Neural progenitor cell (in vitro differentiated cells): Measurements from ENCODE around the gene TCTN3. TPM values are rescaled to one million over a fixed set of nuclear protein-coding genes. Genes with fewer than 3 reads are reported as not detected.

ENCODE experiments used
- DNase-seq: peaks from one replicate; pipeline ENCODE4 v3.0.0-alpha.2; 2016; ENCODE audit warnings: low spot score
- H2AFZ ChIP-seq: fragments of 200-600 bp; sonication (generic); replicated peaks from 2 replicates; pipeline ENCODE4 v1.6.1; 2016; ENCODE audit warnings: antibody characterized with exemption
- H3F3A ChIP-seq: fragments of 200-600 bp; sonication (generic); 2 replicates; pipeline ENCODE4 v1.6.1; 2016; ENCODE audit warnings: antibody characterized with exemption, low read depth
- H3K27ac ChIP-seq: fragments of 200-600 bp; sonication (generic); 2 replicates; pipeline ENCODE4 v1.5.1; 2016; ENCODE audit warnings: mild to moderate bottlenecking
- H3K27me3 ChIP-seq: fragments of 200-600 bp; sonication (generic); 2 replicates; pipeline ENCODE4 v1.6.1; 2016; ENCODE audit warnings: mild to moderate bottlenecking, moderate library complexity
- H3K36me3 ChIP-seq: fragments of 200-600 bp; sonication (generic); 2 replicates; pipeline ENCODE4 v1.5.1; 2016
- H3K4me1 ChIP-seq: fragments of 200-600 bp; sonication (generic); 2 replicates; pipeline ENCODE4 v1.6.1; 2016; ENCODE audit warnings: mixed run types
- H3K4me2 ChIP-seq: fragments of 200-600 bp; sonication (generic); 2 replicates; pipeline ENCODE4 v1.6.1; 2016
- H3K4me3 ChIP-seq: fragments of 200-600 bp; sonication (generic); 2 replicates; pipeline ENCODE4 v1.5.1; 2016
- H3K79me2 ChIP-seq: fragments of 200-600 bp; sonication (generic); 2 replicates; pipeline ENCODE4 v1.6.1; 2016; ENCODE audit warnings: low read depth
- H3K9ac ChIP-seq: fragments of 200-600 bp; sonication (generic); 2 replicates; pipeline ENCODE4 v1.6.1; 2016
- H3K9me3 ChIP-seq: fragments of 200-600 bp; sonication (generic); 2 replicates; pipeline ENCODE4 v1.5.1; 2016; ENCODE audit warnings: low read depth
- H4K20me1 ChIP-seq: fragments of 200-600 bp; sonication (generic); 2 replicates; pipeline ENCODE4 v1.6.1; 2016; ENCODE audit warnings: low read depth
- H3K27ac Mint-ChIP-seq: 3 replicates; pipeline ENCODE4 v1.8.0; 2021; ENCODE audit warnings: mixed read lengths
- H3K27me3 Mint-ChIP-seq: 2 replicates; pipeline ENCODE4 v1.8.0; 2022; ENCODE audit warnings: low read depth, mild to moderate bottlenecking, inconsistent platforms, moderate library complexity, mixed read lengths; ENCODE audit not compliant: insufficient read depth
- H3K36me3 Mint-ChIP-seq: 3 replicates; pipeline ENCODE4 v1.8.0; 2021; ENCODE audit warnings: mixed read lengths
- H3K4me1 Mint-ChIP-seq: 3 replicates; pipeline ENCODE4 v1.8.0; 2021; ENCODE audit warnings: mixed read lengths
- H3K4me3 Mint-ChIP-seq: 3 replicates; pipeline ENCODE4 v1.8.0; 2021; ENCODE audit warnings: mild to moderate bottlenecking, moderate library complexity, mixed read lengths
- H3K9me3 Mint-ChIP-seq: 3 replicates; pipeline ENCODE4 v1.8.0; 2020; ENCODE audit warnings: mixed read lengths
- CTCF ChIP-seq: fragments of 200-600 bp; sonication (generic); IDR thresholded peaks from 2 replicates; pipeline ENCODE4 v1.5.1; 2017; ENCODE audit warnings: antibody characterized with exemption, mild to moderate bottlenecking
- EZH2 ChIP-seq: fragments of 200-600 bp; sonication (generic); IDR thresholded peaks from 2 replicates; pipeline ENCODE4 v1.6.1; 2017; ENCODE audit warnings: antibody characterized with exemption, mild to moderate bottlenecking, moderate library complexity
- EZH2phosphoT487 ChIP-seq: fragments of 200-600 bp; sonication (generic); IDR thresholded peaks from 2 replicates; pipeline ENCODE4 v1.6.1; 2017; ENCODE audit warnings: antibody characterized with exemption
- total RNA-seq: library from RNA; depleted of rRNA; stranded (reverse); fragments of >200 nt; gene quantifications from 2 replicates; pipeline ENCODE4 v1.2.3, GENCODE V29; 2015; ENCODE audit warnings: low replicate concordance

Gene TCTN3
- total RNA-seq, 1 donor from 2014 or later = 45.9 TPM

DNA sequence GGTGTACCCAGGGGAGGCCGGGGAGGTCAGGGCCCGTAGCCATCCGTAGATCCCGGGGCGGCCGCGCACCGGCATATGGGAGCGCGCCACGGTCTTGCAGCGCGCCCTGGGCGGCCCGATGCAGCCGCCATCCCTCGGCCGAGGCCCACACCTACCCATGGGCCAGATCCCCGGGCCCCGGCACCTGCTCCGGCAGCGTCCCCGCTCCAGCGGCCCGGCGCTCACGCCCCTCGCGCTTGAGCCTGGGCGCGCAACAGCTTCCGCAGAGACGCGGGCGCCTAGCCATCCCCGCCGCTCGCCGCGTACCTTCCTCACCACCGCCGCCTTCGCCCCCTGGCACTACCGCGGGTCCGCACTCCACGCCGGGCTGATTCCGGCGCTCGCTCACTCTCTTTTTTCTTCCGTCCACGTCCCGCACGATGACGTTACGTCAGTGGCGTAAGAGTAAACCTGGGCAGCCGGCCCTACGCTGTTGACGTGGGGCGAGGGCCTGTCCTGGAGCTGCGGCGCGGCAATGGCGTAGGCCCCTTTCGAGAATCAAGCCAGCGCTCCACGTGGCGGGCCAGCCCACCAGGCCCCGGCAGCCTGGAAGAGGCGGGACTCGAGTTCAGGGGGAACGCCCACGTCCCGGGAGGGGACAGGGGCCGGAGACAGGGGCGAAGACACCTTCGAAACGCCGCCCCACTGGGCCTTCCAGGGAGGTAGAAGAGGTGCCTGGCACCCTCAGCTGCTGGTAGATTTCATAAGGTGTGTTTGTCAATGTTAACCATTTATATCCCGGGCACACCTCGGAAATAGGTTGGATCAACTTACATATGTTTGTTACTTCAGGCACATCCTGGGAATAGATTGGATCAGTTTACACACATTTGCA, 37.2 kb downstream of the TCTN3 start, which contains the start of gene ALDH18A1:
Gene ALDH18A1 (minus strand): TSS at position 421 of the 874 bp plus-strand sequence. CDS start 3,334 bp downstream, outside the sequence.
- H3K4me1 Mint-ChIP-seq = peaks cover 13% of the 10 kb centered on the region
- H4K20me1 ChIP-seq = peaks cover 5% of the 10 kb centered on the region

GRCh38 chr10:95655571-95656290, 38.0 kb downstream of the TCTN3 start:
- no peaks in the 10 kb centered on the region for H3K9me3 ChIP-seq
- H3K4me3 ChIP-seq = peak overlapping the region; percentile 85
- H3K4me1 Mint-ChIP-seq = peaks cover 13% of the 10 kb centered on the region
- peaks cover 10% of the 10 kb centered on the region for H3K9me3 Mint-ChIP-seq
- peak overlapping the region; percentile 59 for H3K9ac ChIP-seq
- no peaks in the 10 kb centered on the region for H3F3A ChIP-seq
- H3K79me2 ChIP-seq = peaks cover 33% of the 10 kb centered on the region
- no peak overlapping the region for H3K27ac ChIP-seq
- peaks cover 27% of the 10 kb centered on the region for H3K36me3 Mint-ChIP-seq
- peaks cover 10% of the 10 kb centered on the region for H3K36me3 ChIP-seq
- peaks cover 2% of the 10 kb centered on the region for H3K27me3 Mint-ChIP-seq
- H3K27ac Mint-ChIP-seq = peak overlapping the region; percentile 69
- no peaks in the 10 kb centered on the region for H3K27me3 ChIP-seq
- DNase-seq = peak; percentile 47
- TF ChIP-seq CTCF = no peak
- TF ChIP-seq EZH2phosphoT487 = no peak
- no peak for TF ChIP-seq EZH2
- peak overlapping the region; percentile 85 for H3K4me2 ChIP-seq
- H4K20me1 ChIP-seq = peaks cover 5% of the 10 kb centered on the region
- H3K4me3 Mint-ChIP-seq = peak overlapping the region; percentile 100
- peak overlapping the region; percentile 75 for H2AFZ ChIP-seq
- H3K4me1 ChIP-seq = peaks cover 12% of the 10 kb centered on the region

More for the DNA sequence above, 37.2 kb downstream of the TCTN3 start, which contains the start of gene ALDH18A1:
- no peaks in the 10 kb centered on the region for H3F3A ChIP-seq
- DNase-seq = peak; percentile 94
- H3K36me3 Mint-ChIP-seq = peaks cover 21% of the 10 kb centered on the region
- H3K4me2 ChIP-seq = peak within 1 kb of the TSS; percentile 85
- H3K9ac ChIP-seq = peak within 1 kb of the TSS; percentile 59
- peak within 1 kb of the TSS; percentile 90 for H3K27ac Mint-ChIP-seq
- peaks cover 2% of the 10 kb centered on the region for H3K27me3 Mint-ChIP-seq
- no peaks in the 10 kb centered on the region for H3K9me3 ChIP-seq
- no peaks in the 10 kb centered on the region for H3K27me3 ChIP-seq
- H3K27ac ChIP-seq = no peak within 1 kb of the TSS
- peaks cover 33% of the 10 kb centered on the region for H3K79me2 ChIP-seq
- peak within 1 kb of the TSS; percentile 100 for H3K4me3 Mint-ChIP-seq
- H2AFZ ChIP-seq = peak within 1 kb of the TSS; percentile 75
- peaks cover 8% of the 10 kb centered on the region for H3K36me3 ChIP-seq
- H3K4me3 ChIP-seq = peak within 1 kb of the TSS; percentile 85
- TF ChIP-seq EZH2phosphoT487 = no peak
- no peak for TF ChIP-seq CTCF
- no peak for TF ChIP-seq EZH2
- H3K9me3 Mint-ChIP-seq = peaks cover 7% of the 10 kb centered on the region
- peaks cover 12% of the 10 kb centered on the region for H3K4me1 ChIP-seq

- Mint-ChIP-seq H3K27ac (no peak overlapping the region), H3K4me3 (no peak overlapping the region), H3K27me3 (peaks cover 2% of the 10 kb centered on the region), H3K36me3 (peaks cover 36% of the 10 kb centered on the region), H3K9me3 (peaks cover 10% of the 10 kb centered on the region), H3K4me1 (peaks cover 13% of the 10 kb centered on the region)
- Histone ChIP-seq H2AFZ (no peak overlapping the region), H4K20me1 (peaks cover 5% of the 10 kb centered on the region), H3K4me2 (no peak overlapping the region), H3K4me3 (no peak overlapping the region), H3K4me1 (peaks cover 12% of the 10 kb centered on the region), H3K9me3 (no peaks in the 10 kb centered on the region), H3K36me3 (peaks cover 10% of the 10 kb centered on the region), H3F3A (no peaks in the 10 kb centered on the region), H3K27ac (no peak overlapping the region), H3K9ac (no peak overlapping the region), H3K27me3 (no peaks in the 10 kb centered on the region), H3K79me2 (peaks cover 33% of the 10 kb centered on the region)
- no peak for TF ChIP-seq EZH2
- no peak for DNase-seq
Observed at GRCh38 chr10:95653895-95654294, 39.8 kb downstream of the TCTN3 start.
